Muscle layer of colon (tissue), 2 donors: ENCODE data around the gene ZNF213.
A peak's percentile ranks its signal among the peaks of the same experiment; 100 is the strongest.

Experiments
- H3K27ac ChIP-seq: one replicate; pipeline ENCODE4 v1.7.0; 2013; ENCODE audit warnings: low read depth, mild to moderate bottlenecking, low read length, moderate library complexity
- H3K27me3 ChIP-seq, 2 donors: one replicate each; pipeline ENCODE4 v1.7.0; 2013; ENCODE audit warnings: low read length in 2 of 2, mild to moderate bottlenecking in 2 of 2; ENCODE audit not compliant: insufficient read depth in 2 of 2, control insufficient read depth in 1 of 2
- H3K36me3 ChIP-seq: one replicate; pipeline ENCODE4 v1.7.0; 2013; ENCODE audit warnings: mild to moderate bottlenecking, low read length; ENCODE audit not compliant: insufficient read depth
- H3K4me1 ChIP-seq: one replicate; pipeline ENCODE4 v1.7.0; 2013; ENCODE audit warnings: mild to moderate bottlenecking, low read length; ENCODE audit not compliant: insufficient read depth
- H3K4me3 ChIP-seq, 2 donors: one replicate each; pipeline ENCODE4 v1.7.0; 2013; ENCODE audit warnings: low read length in 2 of 2, low read depth in 1 of 2, mild to moderate bottlenecking in 1 of 2, moderate library complexity in 1 of 2
- H3K9ac ChIP-seq: one replicate; pipeline ENCODE4 v1.7.0; 2013; ENCODE audit warnings: low read length
- H3K9me3 ChIP-seq: one replicate; pipeline ENCODE4 v1.7.0; 2013; ENCODE audit warnings: mild to moderate bottlenecking, low read length
- donor health status: abdominal sarcoma.
- donor health status: Adenocarcinoma of cecum.

ZNF213 gene

GRCh38 chr16:3112058-3112880 is 22.6 kb upstream of the ZNF213 start, which contains the start of gene ZNF205:
Gene ZNF205, plus strand, starts transcription at chr16:3112586. Its CDS starts 845 bp downstream, at chr16:3113431.
- peaks cover 15% of the 10 kb centered on the region for H3K36me3 ChIP-seq
- no peaks in the 10 kb centered on the region for H3K27me3 ChIP-seq
- no peaks in the 10 kb centered on the region for H3K9me3 ChIP-seq
- H3K4me3 ChIP-seq = peak within 1 kb of the TSS; percentile 78 to 93
- H3K9ac ChIP-seq = peak within 1 kb of the TSS; percentile 64
- peaks cover 17% of the 10 kb centered on the region for H3K4me1 ChIP-seq
- peak within 1 kb of the TSS; percentile 51 for H3K27ac ChIP-seq

- H3K9ac ChIP-seq = peak overlapping the region; percentile 64
- no peaks in the 10 kb centered on the region for H3K9me3 ChIP-seq
- peaks cover 15% of the 10 kb centered on the region for H3K36me3 ChIP-seq
- H3K4me1 ChIP-seq = peaks cover 15% of the 10 kb centered on the region
- H3K4me3 ChIP-seq = peak overlapping the region; percentile 78 to 93
- H3K27me3 ChIP-seq = no peaks in the 10 kb centered on the region
- H3K27ac ChIP-seq = peak overlapping the region; percentile 51
Measured at GRCh38 chr16:3112881-3113574, 21.8 kb upstream of the ZNF213 start.

GRCh38 chr16:3113765-3114479 is 20.9 kb upstream of the ZNF213 start:
- Histone ChIP-seq H3K9ac (peak overlapping the region; percentile 64), H3K4me1 (peaks cover 15% of the 10 kb centered on the region), H3K27me3 (no peaks in the 10 kb centered on the region), H3K9me3 (no peaks in the 10 kb centered on the region), H3K4me3 (peak overlapping the region; percentile 78 to 93), H3K36me3 (peaks cover 15% of the 10 kb centered on the region), H3K27ac (peak overlapping the region; percentile 21)

- Histone ChIP-seq H3K9ac (no peak overlapping the region), H3K36me3 (peaks cover 15% of the 10 kb centered on the region)
Measured at GRCh38 chr16:3115003-3115402, 19.8 kb upstream of the ZNF213 start.

GRCh38 chr16:3115561-3115960 is 19.3 kb upstream of the ZNF213 start:
- Histone ChIP-seq H3K36me3 (peaks cover 15% of the 10 kb centered on the region), H3K9ac (no peak overlapping the region), H3K9me3 (no peaks in the 10 kb centered on the region), H3K27ac (no peak overlapping the region), H3K27me3 (no peaks in the 10 kb centered on the region), H3K4me1 (peaks cover 15% of the 10 kb centered on the region), H3K4me3 (no peak overlapping the region)

More at GRCh38 chr16:3115003-3115402, 19.8 kb upstream of the ZNF213 start:
- no peaks in the 10 kb centered on the region for H3K9me3 ChIP-seq
- peaks cover 15% of the 10 kb centered on the region for H3K4me1 ChIP-seq
- H3K27me3 ChIP-seq = no peaks in the 10 kb centered on the region
- H3K27ac ChIP-seq = no peak overlapping the region
- H3K4me3 ChIP-seq = no peak overlapping the region

- H3K27ac ChIP-seq = no peak overlapping the region
- no peak overlapping the region for H3K9ac ChIP-seq
- no peaks in the 10 kb centered on the region for H3K9me3 ChIP-seq
- H3K4me3 ChIP-seq = no peak overlapping the region
- H3K27me3 ChIP-seq = no peaks in the 10 kb centered on the region
- H3K36me3 ChIP-seq = peaks cover 15% of the 10 kb centered on the region
- peaks cover 12% of the 10 kb centered on the region for H3K4me1 ChIP-seq
Measured at GRCh38 chr16:3118204-3118790, 16.5 kb upstream of the ZNF213 start.

GRCh38 chr16:3118846-3119245 is 16.0 kb upstream of the ZNF213 start:
- H3K36me3 ChIP-seq = peaks cover 15% of the 10 kb centered on the region

GRCh38 chr16:3119286-3119685 is 15.5 kb upstream of the ZNF213 start:
- Histone ChIP-seq H3K9me3 (no peaks in the 10 kb centered on the region), H3K9ac (no peak overlapping the region), H3K4me3 (no peak overlapping the region), H3K27ac (no peak overlapping the region), H3K4me1 (peaks cover 9% of the 10 kb centered on the region), H3K27me3 (no peaks in the 10 kb centered on the region), H3K36me3 (peaks cover 15% of the 10 kb centered on the region)

More at GRCh38 chr16:3118846-3119245, 16.0 kb upstream of the ZNF213 start:
- Histone ChIP-seq H3K4me1 (peaks cover 12% of the 10 kb centered on the region), H3K4me3 (no peak overlapping the region), H3K9me3 (no peaks in the 10 kb centered on the region), H3K27ac (no peak overlapping the region), H3K9ac (no peak overlapping the region), H3K27me3 (no peaks in the 10 kb centered on the region)

GRCh38 chr16:3119701-3120408 is 15.0 kb upstream of the ZNF213 start:
- Histone ChIP-seq H3K4me1 (peaks cover 10% of the 10 kb centered on the region), H3K27ac (no peak overlapping the region), H3K9me3 (no peaks in the 10 kb centered on the region), H3K36me3 (peaks cover 15% of the 10 kb centered on the region), H3K4me3 (no peak overlapping the region), H3K9ac (no peak overlapping the region), H3K27me3 (no peaks in the 10 kb centered on the region)

- H3K27ac ChIP-seq = no peak overlapping the region
- H3K4me1 ChIP-seq = peaks cover 16% of the 10 kb centered on the region
- no peaks in the 10 kb centered on the region for H3K27me3 ChIP-seq
- H3K9ac ChIP-seq = no peak overlapping the region
- H3K36me3 ChIP-seq = peaks cover 12% of the 10 kb centered on the region
- H3K9me3 ChIP-seq = no peaks in the 10 kb centered on the region
- no peak overlapping the region for H3K4me3 ChIP-seq
Measured at GRCh38 chr16:3120435-3120834, 14.4 kb upstream of the ZNF213 start.
